DND-41 (cell line): ENCODE results near the gene PLEKHJ1.
A peak's percentile ranks its signal among the peaks of the same experiment; 100 is the strongest.

Source experiments
- ATAC-seq: fragments of 200-7000 bp; cut with Tn5 transposase; 3 replicates; pipeline ENCODE4 v1.9.1; 2021; ENCODE audit warnings: low read depth; ENCODE audit not compliant: insufficient read depth
- DNase-seq: peaks from one replicate; pipeline ENCODE4 v3.0.0-alpha.2; 2020
- H2AFZ ChIP-seq: 2 replicates; pipeline ENCODE4 v1.6.0; 2012; ENCODE audit warnings: low read depth, low read length
- H3K27ac ChIP-seq: 2 replicates; pipeline ENCODE4 v1.5.1; 2012; ENCODE audit warnings: low read length, inconsistent platforms
- H3K27me3 ChIP-seq: fragments of 200-600 bp; sonication (generic); 2 replicates; pipeline ENCODE4 v1.6.0; 2012; ENCODE audit warnings: low read length, mild to moderate bottlenecking, inconsistent platforms; ENCODE audit not compliant: insufficient read depth, poor library complexity
- H3K36me3 ChIP-seq: 2 replicates; pipeline ENCODE4 v1.5.1; 2012; ENCODE audit warnings: low read length, inconsistent platforms; ENCODE audit not compliant: insufficient read depth
- H3K4me1 ChIP-seq: 2 replicates; pipeline ENCODE4 v1.5.1; 2012; ENCODE audit warnings: mild to moderate bottlenecking, low read length; ENCODE audit not compliant: insufficient read depth
- H3K4me2 ChIP-seq: 2 replicates; pipeline ENCODE4 v1.6.0; 2012; ENCODE audit warnings: mild to moderate bottlenecking, moderate library complexity, low read length, inconsistent platforms; ENCODE audit not compliant: insufficient read depth
- H3K4me3 ChIP-seq, 2 experiments: fragments of 200-600 bp in 1 of 2; shearing (Covaris generic) in 1 of 2; 2 replicates each; pipeline ENCODE4 v1.5.1; 2012 to 2016; ENCODE audit warnings: inconsistent platforms in 2 of 2, low read length in 2 of 2, mild to moderate bottlenecking in 2 of 2, low read depth in 1 of 2, moderate library complexity in 1 of 2
- H3K79me2 ChIP-seq: 2 replicates; pipeline ENCODE4 v1.6.0; 2012; ENCODE audit warnings: low read length, inconsistent platforms; ENCODE audit not compliant: insufficient read depth
- H3K9ac ChIP-seq: 2 replicates; pipeline ENCODE4 v1.6.0; 2012; ENCODE audit warnings: low read depth, mild to moderate bottlenecking, inconsistent platforms, low read length, moderate library complexity
- H3K9me3 ChIP-seq: 2 replicates; pipeline ENCODE4 v1.5.1; 2012; ENCODE audit warnings: low read length, moderate library complexity, mild to moderate bottlenecking, inconsistent platforms; ENCODE audit not compliant: insufficient read depth, severe bottlenecking
- H4K20me1 ChIP-seq: 2 replicates; pipeline ENCODE4 v1.6.0; 2012; ENCODE audit warnings: low read length; ENCODE audit not compliant: insufficient read depth
- EZH2 ChIP-seq: IDR thresholded peaks from 3 replicates; pipeline ENCODE4 v1.6.1; 2012; ENCODE audit warnings: borderline replicate concordance, low read depth, mild to moderate bottlenecking, moderate library complexity, low read length, inconsistent platforms; ENCODE audit not compliant: severe bottlenecking
- TF ChIP-seq, protein P1 (sequence below): IDR thresholded peaks from 2 replicates; pipeline ENCODE4 v1.5.1; 2012; ENCODE audit warnings: borderline replicate concordance, low read length, moderate library complexity, mild to moderate bottlenecking; ENCODE audit not compliant: poor library complexity, severe bottlenecking; ENCODE audit errors: extremely low read depth

The PLEKHJ1 gene

DNA sequence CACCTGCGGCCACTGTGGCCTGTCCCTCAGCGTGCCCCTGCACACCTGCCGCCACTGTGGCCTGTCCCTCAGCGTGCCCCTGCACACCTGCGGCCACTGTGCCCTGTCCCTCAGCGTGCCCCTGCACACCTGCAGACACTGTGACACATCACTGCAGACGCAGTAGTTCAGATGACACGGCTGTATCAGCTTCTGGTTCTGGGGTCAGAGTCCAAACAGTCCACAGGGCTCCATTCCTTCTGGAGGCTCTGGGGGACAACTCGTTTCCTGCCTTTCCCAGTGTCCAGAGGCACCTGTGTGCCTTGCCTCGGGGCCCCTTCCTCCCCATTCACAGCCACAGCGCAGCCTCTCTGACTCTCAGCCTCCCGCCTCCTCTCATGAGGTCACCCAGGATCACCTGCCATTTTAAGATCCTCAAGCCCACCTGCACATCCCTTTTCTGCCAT, 6.0 kb upstream of the PLEKHJ1 start:
- ATAC-seq (no peak), DNase-seq (no peak)
- Histone ChIP-seq H3K4me2 (peak overlapping the region; percentile 82; the same call in 1 of the 2 replicates), H4K20me1 (peaks cover 94% of the 10 kb centered on the region), H3K27me3 (no peaks in the 10 kb centered on the region), H3K9me3 (no peaks in the 10 kb centered on the region), H3K79me2 (peaks cover 93% of the 10 kb centered on the region), H3K27ac (0 out of 2 replicates have a peak overlapping the region, but pooled peaks have one; percentile 27), H3K4me3 (no peak overlapping the region), H3K9ac (no peak overlapping the region), H3K4me1 (peaks cover 47% of the 10 kb centered on the region), H2AFZ (no peak overlapping the region), H3K36me3 (peaks cover 91% of the 10 kb centered on the region)
- TF ChIP-seq, protein P1, sequence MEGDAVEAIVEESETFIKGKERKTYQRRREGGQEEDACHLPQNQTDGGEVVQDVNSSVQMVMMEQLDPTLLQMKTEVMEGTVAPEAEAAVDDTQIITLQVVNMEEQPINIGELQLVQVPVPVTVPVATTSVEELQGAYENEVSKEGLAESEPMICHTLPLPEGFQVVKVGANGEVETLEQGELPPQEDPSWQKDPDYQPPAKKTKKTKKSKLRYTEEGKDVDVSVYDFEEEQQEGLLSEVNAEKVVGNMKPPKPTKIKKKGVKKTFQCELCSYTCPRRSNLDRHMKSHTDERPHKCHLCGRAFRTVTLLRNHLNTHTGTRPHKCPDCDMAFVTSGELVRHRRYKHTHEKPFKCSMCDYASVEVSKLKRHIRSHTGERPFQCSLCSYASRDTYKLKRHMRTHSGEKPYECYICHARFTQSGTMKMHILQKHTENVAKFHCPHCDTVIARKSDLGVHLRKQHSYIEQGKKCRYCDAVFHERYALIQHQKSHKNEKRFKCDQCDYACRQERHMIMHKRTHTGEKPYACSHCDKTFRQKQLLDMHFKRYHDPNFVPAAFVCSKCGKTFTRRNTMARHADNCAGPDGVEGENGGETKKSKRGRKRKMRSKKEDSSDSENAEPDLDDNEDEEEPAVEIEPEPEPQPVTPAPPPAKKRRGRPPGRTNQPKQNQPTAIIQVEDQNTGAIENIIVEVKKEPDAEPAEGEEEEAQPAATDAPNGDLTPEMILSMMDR: no peak
- TF ChIP-seq EZH2: no peak

DNA sequence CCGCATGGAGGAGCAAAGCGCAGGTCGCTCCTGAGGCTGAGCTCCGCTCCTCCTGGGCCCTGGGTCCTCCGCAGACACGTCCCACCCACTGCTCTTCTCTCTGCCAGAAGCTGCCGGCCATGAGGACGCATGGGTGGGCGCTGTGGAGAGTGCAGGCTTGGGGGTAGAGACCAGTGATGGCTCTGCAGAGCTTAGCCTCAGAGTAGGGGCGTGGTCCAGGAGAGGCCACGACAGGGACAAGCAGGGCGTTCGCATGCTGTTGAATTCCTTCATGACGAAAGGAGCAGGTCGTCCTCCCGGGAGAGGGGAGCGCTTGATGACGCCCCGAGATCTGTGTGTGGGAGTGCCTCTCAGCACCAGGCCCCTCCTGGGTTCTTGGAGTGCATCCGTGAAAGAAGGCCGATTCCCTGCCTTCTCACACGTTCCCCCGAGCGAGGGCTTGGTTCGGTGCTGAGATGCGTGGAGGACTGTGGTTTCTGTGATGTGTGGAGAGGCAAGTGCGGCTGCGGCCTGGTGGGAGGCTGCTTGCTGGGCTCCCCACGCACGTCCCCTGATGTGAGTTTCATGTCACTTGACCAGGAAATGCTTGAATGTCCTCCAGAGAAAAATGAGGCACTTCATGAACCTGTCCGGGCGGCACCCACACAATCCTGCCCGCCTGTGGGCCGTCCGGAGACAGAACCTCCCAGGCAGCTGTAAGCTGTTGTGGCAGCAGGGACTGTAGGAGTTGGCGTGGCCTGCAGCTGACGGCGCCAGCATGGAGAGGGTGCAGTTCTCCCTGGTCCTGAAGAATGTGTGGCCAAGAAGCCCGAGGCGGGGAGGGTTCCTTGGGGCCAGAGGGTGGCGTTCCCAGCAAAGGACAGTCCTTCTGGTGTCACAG, 5.0 kb upstream of the PLEKHJ1 start:
- H3K36me3 ChIP-seq: peaks cover 81% of the 10 kb centered on the region
- H4K20me1 ChIP-seq: peaks cover 84% of the 10 kb centered on the region
- DNase-seq: no peak
- H3K4me2 ChIP-seq: peak overlapping the region; percentile 82
- TF ChIP-seq, protein P1: no peak
- TF ChIP-seq EZH2: no peak
- no peak for ATAC-seq
- H3K9me3 ChIP-seq: no peaks in the 10 kb centered on the region
- H3K79me2 ChIP-seq: peaks cover 97% of the 10 kb centered on the region
- H3K4me3 ChIP-seq: peak overlapping the region in 1 of 2 experiments; percentile 64; a peak in 2 of 4 replicates
- H3K27me3 ChIP-seq: no peaks in the 10 kb centered on the region
- peaks cover 49% of the 10 kb centered on the region for H3K4me1 ChIP-seq
- H3K9ac ChIP-seq: peak overlapping the region; percentile 99
- peak overlapping the region; percentile 73 for H3K27ac ChIP-seq
- no peak overlapping the region for H2AFZ ChIP-seq

DNA sequence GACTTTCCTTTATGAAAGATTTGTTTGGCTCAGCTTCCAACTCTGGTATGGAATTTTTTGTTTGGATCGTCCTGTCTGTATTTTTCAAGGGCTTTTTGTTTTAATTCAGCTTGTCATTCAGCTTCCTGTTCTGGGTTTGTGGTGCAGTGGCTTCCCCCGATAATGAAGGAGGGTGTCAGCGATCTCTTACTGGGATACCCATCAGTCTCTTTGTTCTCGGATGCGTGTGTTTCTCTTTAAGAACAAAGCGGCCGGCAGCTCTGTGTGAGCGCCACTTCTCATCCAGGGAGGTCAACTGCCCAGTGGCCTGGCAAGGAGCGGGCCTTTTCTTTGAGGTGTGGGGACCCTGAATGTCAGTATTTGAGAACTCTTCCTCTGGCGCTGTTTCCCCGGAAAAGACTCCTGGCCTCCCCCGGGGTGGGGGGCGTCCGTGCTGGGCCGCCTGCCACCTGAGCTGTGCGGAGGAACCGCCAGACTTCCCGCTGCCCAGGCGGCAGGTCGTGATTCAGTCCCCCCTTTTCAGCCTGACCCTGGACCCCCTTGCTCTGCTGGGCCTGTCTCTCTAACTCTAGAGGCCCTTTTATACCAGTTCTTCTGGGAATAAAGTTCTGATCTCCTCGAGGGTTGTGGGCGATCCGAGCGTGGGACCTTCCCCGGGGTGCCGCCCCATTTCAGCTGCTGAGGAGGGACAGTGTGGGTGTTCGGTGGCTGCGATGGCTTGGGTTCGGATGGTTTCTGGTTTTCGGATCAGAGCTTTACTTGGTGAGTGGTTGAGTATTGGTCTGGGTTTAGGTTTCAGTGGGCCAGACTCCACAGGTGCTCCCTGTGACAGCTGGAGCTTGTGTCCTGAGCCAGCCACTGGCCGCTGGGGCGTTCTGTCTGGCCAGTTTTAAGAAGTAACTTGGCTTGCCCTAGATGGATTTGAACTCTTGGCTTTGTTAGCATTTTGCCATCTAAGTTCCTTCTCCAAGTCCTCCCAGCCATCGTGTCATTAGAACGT, 3.9 kb upstream of the PLEKHJ1 start:
- DNase-seq (peak; percentile 73), ATAC-seq (peak; percentile 41)
- Histone ChIP-seq H3K4me2 (peak overlapping the region; percentile 82), H4K20me1 (peaks cover 78% of the 10 kb centered on the region), H3K27ac (peak overlapping the region; percentile 73), H3K79me2 (peaks cover 98% of the 10 kb centered on the region), H2AFZ (no peak overlapping the region), H3K36me3 (peaks cover 71% of the 10 kb centered on the region), H3K27me3 (no peaks in the 10 kb centered on the region), H3K4me1 (peaks cover 52% of the 10 kb centered on the region), H3K4me3 (peak overlapping the region; percentile 27 to 64; a peak in 3 of 4 replicates), H3K9ac (peak overlapping the region; percentile 99), H3K9me3 (no peaks in the 10 kb centered on the region)
- no peak for TF ChIP-seq EZH2
- TF ChIP-seq, protein P1: no peak
